Measurements from ENCODE around the gene THY1.
"Not testable (repeated sequence)": the region's sequence is repeated elsewhere in the genome, so short reads cannot be mapped to it uniquely, and the experiment has no call there.

THY1 gene

DNA sequence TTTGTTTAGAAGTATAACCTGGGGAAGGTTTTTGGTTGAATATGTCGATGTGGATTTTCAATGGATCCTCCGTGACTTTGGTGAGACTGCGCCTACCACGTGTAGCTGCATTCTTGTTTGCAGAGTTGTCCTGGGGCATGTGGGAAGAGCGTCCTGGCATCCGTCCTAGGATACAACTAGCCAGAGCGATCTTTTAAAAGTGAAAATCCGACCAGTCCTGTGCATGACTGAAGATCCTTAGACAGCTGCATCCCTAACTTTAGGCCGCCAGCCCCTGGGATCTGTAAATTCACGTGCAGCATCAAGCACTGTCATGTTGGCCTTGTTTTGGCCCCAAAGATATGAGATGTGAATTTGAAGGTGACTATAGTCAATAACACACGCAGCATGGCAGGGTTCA, 22.4 kb upstream of the THY1 start:
- DNase-seq, result no peak

DNA sequence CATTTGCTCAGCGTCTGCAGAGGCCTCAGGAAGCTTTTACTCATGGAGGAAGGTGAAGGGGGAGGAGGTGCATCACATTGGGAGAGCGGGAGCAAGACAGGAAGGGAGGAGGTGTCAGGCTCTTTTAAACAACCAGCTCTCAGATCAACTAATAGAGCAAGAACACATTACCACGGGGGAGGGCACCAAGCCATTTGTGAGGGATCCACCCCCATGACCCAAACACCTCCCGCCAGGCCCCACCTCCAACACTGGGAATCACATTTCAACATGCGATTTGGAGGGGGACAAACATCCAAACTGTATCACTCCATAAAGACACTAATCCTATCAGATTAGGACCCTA, 18.9 kb upstream of the THY1 start:
- no peak for DNase-seq

DNA sequence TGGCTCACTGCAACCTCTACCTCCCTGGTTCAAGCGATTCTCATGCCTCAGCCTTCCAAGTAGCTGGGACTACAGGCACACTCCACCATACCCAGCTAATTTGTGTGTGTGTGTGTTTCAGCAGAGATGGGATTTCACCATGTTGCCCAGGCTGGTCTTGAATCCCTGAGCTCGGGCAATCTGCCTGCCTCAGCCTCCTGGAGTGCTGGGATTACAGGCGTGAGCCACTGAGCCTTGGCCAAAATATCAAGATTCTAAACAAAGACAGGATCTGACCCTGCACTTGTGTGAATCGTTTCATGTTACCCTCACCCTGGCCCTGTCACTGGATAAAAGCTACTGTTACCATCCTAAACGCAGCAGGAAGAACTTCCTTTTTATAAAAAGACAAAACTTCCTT, 15.6 kb upstream of the THY1 start:
- DNase-seq, result no peak

DNA sequence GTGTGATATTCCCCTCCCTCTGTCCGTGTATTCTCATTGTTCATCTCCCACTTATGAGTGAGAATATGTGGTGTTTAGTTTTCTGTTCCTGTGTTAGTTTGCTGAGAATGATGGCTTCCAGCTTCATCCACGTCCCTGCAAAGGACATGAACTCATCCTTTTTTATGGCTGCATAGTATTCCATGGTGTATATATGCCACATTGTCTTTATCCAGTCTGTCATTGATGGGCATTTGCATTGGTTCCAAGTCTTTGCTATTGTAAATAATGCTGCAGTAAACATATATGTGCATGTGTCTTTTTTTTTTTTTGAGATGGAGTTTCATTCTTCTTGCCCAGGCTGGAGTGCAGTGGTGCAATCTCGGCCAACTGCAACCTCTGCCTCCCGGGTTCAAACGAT, 14.5 kb upstream of the THY1 start:
- DNase-seq, result not testable (repeated sequence)

DNA sequence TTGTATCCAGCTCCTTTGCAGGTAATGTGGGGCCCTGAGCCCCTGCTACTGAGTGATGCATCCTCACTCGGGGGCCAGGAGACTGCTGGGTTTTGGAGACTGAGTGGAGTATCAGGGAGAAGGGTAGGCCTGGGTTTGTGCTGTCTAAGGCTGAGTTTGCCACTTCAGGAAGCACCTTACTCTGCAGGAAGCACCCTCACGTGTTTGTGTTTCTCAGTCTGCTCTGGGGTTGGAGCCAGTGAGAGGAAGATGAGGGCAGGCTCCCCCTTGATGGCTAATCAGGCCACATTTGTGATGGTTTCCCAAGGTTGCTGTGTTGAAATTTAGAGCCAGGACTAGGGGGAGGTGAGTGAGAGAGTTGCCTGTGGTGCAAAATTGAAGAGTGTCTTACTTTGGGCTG, 13.7 kb upstream of the THY1 start:
- DNase-seq, result no peak

DNA sequence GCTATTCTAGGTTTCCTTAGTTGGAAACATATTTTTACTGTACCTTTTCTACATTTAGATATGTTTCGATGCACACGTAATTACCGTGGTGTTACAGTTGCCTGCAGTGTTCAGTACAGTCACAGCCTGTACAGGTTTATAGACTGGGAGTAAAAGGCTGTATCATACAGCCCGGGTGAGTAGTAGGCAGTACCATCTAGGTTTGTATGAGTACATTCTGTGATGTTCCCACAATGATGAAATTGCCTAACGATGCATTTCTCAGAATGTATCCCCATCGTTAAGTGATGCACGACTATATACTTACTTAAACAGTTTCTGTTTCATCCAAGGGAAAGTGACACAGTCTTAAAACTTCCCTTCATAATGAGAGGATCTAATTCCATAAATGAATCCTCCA, 13.1 kb upstream of the THY1 start:
- no peak for DNase-seq

DNA sequence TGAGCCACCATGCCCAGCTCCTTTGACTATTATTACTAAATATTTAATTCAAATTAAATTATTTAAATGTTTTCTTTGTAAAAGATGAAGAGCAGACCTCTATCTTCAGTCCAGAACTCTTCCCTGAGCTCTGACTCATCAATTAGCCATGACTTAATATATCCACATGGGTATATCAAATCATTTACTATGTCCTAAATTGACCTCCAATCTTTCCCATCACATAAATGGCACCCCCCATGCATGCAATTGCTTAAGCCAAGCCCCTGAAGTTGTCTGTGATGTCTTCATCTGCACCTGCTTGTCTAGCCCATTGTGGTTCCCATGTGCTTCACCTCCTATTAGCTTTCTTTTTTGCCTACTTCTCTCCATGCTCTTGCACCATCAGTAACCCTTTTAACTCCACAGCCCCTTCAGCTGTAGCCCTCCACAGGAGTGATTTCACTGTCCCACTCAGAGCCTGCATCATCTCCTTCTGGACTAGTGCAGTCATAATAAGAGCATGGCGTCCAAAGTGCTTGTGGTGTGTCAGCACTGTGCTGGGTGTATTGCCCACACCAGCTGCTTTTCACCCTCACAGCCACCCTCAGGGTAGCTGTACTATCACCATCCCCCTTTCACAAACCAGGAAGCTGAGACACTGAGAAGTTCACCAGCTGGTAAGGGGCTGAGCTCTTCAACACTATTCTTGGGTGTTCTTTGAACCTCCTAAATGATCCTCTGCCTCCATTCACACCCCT, 11.8 kb upstream of the THY1 start:
- no peak for DNase-seq

DNA sequence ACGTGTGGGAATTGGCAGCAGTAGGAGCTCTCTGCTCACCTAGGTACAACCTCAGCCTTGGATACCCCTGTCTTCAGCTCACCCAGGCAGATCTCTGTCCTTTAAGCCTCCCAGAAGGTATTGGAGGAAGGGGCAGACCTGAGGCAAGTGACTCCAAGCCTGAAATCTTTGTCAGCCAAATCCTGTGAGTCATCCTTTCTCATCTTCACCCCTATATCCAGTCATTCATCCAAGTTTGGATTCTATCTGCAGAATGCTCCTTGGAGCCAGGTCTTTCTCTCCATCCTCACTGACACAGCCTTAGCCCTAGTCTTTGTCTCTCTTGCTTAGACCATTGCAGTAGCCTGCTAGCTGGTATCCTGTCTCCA, 10.4 kb upstream of the THY1 start:
- DNase-seq, result no peak

DNA sequence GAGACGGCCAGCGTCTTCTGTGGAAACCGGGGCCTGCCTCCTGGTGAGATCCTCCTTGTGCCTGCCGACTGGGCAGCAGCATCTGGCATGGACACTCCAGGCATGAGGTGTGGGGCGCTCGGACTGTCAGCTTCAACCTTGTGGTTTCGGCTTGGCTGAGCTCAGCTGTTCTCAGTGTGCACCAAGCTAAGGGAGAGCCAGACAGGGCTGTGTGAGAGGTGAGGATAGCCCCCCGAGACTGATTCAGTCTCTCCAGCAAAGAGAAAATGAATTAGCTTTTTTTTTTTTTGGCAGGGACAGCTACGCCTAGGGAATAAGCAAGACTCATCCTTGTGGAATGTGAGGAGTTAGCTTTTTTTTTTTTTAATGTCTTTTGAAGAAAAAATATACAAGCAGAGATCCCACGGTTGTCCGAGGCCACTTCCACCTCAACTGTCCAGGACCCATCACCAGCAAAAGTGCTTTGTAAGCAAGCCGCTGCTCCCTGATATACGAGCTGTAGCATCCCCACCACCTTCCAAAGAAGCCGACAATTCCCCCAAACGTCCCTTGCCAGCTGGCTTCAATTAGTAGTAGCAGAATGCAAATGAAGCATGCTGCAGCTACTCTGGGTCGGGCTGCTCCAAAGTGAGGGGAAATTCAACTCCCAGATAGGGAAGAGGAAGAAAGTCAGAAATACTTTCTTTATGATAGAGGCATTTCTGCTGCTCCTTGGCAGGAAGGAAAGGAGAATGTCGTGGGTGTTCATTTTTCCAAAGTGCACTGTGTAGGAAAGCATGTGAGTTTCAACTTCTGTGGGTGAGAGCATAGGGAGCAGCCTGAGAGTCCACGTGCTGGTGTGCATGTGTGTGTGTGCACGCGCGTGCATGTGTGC, 9.7 kb upstream of the THY1 start:
- no peak for DNase-seq

DNA sequence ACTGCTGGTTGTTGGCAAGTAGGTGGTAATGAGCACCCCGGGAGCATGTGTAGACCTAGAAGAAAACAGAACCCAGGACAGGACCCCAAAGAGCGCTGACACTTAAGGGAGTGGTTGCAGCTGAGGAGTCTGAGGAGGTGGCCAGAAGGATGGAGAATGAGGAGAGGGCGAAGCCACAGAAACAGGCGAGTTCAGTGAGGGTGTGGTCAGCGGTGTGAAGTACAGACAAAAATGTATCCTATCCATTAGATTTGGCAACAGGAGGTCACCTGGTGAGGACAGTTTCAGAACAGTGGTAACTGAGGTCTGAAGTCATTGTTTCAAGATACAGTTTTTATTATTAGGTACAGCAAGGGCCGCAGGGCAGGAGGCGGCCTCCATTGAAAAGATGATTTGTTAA, 8.6 kb upstream of the THY1 start:
- no peak for DNase-seq

DNA sequence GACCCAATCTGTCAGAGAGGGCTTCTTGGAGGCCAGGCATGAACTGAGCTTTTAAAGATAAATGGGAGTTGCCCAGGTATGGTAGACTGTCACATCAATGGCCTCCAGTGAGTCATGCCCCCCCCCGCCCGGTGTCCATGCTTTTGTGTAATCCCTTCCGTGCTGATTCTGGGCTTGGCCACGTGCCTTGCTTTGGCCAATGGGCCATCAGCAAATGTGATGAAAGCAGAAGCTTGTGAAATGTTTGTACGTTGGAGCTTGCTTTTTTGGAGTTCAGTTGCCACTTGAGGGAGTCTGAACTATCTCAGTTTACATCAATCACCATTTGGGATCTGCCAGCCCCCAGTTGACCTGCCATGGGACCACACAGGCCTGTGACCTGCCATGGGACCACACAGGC, 4.3 kb upstream of the THY1 start:
- no peak for DNase-seq

DNA sequence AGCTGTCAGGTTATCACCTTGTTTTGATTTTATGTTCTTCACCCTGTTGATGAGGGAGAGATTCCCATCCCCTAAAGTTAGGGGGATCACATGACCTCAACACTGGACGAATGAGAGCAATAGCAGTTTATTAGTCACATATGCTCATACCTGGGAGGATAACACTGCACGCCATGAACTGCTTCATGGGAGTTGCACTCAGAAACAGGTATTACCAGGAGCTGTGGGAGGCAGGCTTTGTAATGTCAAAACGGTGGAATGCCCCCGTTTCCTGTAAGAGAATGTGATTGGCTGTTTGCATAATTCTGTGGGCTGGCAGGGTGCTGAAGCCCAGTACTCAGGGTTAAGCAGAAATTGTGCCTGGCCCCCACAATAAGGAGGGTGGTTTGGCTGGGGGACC, 3.2 kb upstream of the THY1 start:
- no peak for DNase-seq

DNA sequence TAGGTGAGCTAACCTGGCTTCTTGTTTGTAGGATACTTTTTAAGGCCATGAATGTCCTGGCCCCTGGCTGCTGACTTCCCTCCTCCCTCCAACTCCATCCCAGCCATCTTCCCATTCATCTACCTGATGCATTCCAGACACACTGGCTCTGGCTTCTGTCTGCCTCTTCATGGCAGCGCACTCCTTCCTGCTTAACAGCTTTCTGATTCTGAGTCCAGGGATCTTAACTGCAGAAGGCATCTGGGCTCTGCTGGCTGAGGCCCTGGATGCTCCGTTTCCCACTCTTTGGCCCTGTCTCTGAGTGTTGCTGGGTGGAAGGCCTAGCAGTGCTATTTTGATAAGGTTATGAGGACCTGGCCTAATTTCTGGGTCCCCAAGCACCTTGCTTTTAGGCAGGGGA, 1.8 kb upstream of the THY1 start:
- DNase-seq, result no peak

DNA sequence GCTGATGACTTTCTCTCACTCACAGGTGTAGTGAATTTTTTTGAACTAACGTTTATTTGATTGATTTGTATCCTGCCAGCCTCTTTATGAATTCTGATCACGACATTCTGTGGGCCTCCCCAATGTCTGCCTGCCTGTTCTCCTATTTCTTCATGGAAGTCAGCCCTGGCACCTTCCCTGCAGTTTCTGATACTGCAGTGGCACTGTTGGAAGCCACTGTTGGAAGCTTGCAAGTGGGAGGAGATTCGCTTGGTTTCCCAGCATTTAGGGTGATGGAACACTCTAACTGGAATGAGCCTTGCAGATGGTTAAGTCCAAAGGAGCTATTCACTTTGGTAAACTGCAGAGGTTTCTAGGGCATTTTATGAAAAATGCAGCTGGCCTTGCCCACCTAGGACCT, 1.3 kb upstream of the THY1 start:
- no peak for DNase-seq

DNA sequence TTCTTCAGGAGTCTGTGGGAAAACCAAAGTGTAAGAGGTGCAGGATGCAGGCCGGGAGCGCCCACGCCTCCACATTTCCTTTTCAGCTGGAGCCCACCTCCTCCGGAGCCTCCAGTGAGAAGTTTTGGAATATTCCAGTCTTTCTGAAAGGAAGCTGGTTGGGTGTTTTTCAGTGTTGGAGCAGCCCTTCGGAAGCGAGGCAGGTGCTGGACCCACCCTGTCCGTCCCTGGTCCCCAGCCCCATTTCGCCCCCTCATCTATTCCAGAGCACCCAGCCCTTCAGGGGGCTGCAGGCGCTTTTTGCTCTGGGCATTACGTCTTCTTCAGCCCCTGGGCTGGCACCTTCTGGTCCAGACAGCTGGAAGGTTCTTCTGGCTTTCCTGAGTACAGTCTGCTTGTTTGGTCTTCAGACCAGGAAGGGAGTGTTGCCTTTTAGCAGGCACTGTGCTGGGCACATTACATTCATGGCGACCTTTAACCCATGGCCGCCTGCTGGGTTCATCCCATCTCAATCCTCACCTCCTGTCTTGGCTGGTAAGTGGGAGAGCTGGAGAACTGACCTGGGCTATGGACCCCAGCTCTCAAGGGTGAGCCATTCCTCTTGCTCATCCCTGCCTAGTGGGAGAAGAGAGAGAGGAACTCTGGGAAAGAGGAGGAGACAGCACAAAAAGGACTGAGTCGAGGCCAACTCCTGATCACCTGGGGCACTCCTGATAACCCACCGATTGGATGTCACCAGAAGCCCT, 710 bp upstream of the THY1 start:
- no peak for DNase-seq

DNA sequence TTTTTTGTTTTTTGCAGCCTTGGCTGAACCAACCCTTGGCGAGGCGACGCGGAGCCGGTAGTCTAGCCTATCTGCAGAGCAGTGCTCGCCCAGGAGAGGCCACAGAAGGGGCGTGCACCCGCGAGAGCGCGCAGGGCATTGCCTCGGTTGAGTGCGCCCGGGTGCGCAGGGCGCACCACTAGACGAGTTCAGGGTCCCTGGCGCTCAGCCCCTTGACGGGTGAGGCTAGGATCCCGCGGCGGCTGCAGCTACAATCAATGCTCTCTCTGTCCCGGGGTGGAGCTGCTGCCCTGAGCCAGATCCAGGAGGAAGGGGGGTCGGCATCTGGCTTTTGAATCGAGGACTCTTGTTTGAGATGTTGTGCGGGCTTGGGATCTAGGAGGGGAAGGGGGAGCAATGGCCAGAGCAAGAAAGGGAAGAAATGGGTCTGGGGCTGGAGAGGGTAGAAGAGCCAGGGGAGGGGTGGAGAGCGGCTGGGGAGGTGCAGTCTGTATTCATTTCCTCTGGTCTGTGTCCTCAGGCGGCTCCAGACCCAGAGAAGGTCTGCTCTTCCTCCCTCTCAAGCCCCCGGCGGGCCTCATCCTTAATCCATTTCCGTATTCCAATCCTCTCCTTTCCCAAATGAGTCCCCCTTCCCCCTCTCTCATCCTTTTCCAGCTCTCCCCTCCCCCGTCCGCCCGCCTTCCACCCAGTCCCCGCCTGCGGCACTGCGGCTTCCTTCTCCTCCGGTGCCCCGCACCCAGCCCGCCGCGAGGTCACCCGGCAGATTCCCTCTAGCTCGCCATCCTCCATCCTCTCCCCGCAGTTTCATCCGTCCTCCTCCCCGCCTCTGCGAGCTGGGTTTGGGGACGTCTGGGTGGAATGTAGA, 797 bp downstream of the THY1 start:
- DNase-seq, result no peak

DNA sequence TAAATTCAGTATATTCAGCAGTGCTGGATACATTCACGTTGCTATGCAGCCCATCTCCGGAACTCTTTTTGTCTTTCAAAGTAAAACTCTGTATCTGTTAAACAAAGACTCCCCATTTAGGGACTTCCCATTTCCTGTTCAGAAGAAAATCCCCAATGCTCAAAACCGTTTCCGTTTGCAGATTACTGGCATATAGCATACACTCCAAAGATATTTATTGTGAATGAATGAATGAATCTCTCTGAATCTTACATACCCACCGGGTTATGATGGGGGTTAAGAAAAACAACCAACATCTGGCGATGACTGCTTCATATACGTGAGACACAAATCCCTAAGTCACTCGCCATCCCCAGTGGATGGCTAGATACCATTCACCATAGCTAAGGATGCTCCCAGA, 1.6 kb downstream of the THY1 start:
- DNase-seq, result no peak

DNA sequence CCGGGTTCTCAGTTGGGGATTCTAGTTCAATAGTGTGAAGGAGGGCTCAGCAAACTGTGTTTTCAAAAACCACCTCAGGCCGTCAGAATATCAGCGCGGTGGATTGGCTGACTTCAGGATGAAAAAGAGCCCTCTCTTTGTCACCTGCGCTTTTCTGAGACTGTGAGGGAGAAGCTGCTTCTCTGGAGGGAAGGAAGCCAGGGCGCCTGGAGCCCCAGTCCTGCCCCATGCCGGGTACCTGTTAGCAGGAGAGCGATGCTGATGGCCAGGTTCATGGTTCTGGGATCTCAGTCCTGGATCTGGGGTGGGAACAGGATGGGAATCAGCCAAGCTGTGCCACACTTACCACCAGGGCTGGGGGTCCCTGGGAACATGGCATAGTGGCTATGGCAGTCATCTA, 2.3 kb downstream of the THY1 start:
- DNase-seq, result no peak

DNA sequence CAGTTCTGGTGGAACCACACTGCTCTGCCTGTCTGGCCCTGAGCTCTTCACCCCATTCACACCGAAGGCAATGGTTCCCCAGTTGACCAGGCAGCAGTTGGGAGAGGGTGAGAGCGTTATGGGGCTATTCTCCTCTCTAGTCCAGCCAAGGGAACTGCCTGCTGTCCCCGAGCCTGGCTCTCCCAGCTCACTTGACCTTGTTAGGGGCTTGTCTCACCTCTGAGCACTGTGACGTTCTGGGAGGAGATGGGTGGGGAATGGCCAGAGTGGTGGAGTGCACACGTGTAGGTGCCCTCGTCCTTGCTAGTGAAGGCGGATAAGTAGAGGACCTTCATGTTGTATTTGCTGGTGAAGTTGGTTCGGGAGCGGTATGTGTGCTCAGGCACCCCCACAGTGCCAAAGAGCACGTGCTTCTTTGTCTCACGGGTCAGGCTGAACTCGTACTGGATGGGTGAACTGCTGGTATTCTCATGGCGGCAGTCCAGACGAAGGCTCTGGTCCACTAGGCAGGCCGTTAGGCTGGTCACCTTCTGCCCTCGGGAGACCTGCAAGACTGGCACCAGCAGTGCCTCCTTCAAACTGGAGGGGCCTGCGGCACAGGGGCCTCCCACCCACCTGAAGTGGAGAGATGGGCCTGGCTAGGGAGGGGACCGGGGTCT, 3.0 kb downstream of the THY1 start:
- DNase-seq, result peak in 1 of 3 donors; percentile 14

DNA sequence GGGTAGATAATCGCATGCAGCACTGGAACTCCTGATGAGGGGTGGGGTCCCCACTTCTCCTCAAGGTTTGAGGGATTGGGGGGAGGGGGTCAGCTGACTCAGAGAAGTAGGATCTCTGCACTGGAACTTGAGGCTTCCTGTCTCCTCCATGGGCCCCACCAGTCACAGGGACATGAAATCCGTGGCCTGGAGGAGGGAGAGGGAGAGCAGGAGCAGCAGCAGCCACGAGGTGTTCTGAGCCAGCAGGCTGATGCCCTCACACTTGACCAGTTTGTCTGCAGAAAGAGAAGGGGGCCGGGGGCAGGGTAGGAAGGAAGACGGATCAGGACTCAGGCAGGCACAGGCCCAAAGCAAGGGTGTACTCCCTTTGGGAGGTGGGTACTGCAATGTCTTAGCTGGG, 3.7 kb downstream of the THY1 start:
- DNase-seq, result no peak

DNA sequence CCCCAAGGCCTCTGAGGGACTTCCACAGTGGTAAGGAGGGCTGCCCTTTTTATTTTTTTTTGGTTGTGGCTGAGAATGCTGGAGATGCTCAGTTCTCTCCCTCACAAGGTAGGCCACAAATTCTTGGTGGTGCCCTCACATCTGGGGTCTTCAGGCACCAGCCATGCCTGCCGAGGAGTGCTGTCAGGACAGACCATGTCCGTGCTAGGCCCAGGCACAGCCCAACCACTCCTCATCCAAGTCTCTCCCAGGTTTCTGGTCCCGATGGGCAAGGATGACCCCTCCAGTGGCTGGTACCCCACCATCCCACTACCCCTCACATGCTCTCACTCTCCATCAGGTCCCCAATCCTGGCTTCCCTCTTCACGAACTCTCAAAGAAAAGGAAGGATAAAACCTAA, 4.2 kb downstream of the THY1 start:
- DNase-seq, result peak in 1 of 3 donors; percentile 15

Measured in suppressor macrophage treated with lipopolysaccharide for 1 hour (primary cell).